AG20443 (cell line): Measurements from ENCODE around the gene LAMA2.

Source experiments
- DNase-seq: peaks from one replicate; pipeline ENCODE4 v3.0.0; 2012; ENCODE audit warnings: low spot score, mixed read lengths

Gene LAMA2

GRCh38 chr6:129494099-129494498 is 611.2 kb downstream of the LAMA2 start:
- no peak for DNase-seq

- DNase-seq: no peak
These were observed 611.6 kb downstream of the LAMA2 start for GRCh38 chr6:129494586-129494985.

GRCh38 chr6:129495652-129496051 is 612.7 kb downstream of the LAMA2 start:
- no peak for DNase-seq

- no peak for DNase-seq
These were observed 614.8 kb downstream of the LAMA2 start for GRCh38 chr6:129497481-129498441.

- no peak for DNase-seq
These were observed 615.6 kb downstream of the LAMA2 start for GRCh38 chr6:129498541-129498940.

DNA sequence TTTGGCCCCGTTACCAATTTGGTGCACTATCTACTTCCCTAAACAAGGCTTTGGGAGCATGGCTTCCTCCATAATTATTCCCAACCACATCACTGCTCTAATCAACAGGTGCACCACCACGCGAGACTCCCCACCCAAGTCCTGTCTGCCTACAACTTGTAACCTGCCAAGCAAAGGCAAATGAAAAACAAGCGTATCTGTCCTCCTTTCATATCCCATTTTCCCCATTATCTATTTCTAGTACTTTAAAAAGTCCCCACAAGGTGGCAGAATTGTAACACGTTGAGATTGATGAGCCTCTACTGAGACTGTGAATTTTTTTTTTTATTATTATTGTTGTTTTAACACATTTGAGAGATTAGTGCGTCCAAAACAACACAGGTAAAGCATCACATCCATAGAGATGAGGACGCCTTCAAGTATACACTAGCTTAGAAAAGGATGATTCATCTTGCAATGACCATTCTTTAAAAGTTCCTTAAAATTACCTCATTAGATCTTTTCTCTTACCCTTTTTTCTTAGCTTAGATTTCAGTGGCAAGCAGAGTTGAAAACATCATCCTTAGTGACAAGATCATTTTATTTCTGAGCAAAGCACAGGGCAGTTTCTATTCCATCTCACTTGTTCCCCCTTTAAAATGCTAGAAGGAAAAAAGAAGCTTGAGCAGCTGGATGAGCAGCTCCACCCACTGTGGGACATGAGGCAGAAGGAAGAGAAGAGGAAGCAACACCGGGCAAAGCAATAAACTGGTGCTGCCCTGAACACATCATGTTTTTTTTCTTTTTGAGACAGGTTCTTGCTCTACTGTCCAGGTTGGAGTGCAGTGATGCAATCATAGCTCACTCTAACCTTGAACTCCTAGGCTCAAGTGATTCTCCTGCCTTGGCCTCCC is 616.3 kb downstream of the LAMA2 start:
- DNase-seq: peak; percentile 49

DNA sequence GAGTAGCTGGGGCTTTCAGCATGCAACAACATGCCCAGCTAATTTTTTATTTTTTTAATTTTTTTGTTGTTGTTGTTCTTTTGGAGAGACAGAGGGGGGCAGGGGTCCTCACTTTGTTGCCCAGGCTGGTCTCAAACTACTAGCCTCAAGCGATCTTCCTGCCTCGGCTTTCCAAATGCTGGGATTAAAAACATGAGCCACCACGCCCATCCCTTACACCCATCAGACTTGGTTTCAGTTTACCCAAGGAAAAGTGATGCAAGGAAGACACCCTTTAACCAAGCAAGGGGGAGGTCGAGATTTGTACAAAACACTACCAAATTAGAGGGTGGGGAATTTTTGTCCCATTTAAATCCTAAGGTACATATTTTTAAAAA is 616.9 kb downstream of the LAMA2 start:
- DNase-seq: no peak

DNA sequence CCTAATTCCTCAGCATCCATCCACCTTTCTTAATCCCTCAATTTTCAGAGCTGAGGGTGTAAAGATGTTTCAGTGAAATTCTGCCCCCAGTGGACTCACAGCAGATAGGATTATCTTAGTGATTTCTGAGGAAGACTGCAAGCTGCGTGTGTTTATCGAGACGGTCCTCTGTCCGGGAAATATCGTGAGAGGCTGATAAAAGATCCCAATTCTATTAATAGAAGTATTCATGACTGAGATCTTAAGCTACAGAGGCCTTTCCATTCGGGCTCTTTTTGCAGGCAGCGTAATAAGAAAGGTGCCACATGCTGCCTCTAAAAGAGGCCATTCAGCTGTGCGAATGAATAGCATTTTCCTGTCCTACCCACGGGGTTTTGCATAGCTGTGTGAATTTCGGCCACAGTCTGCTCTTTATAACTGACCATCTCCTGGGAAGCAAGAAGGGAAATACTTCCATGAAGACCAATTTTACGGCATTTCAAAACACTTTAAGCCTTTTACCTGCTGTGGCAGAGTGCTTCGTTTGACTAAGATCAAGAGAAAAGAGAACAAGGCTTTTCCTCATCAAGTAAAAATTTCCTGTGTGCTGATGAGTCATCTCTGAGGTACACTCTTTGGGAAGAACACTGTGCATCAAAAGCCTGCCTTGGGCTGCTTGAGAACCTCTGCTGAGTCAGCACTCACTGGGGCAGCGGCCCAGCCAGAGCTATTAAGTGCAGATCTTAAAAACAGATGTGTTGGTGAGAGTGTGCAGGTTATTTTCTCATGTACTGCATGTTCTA is 618.2 kb downstream of the LAMA2 start:
- peak; percentile 80 for DNase-seq

GRCh38 chr6:129501740-129502660 is 619.1 kb downstream of the LAMA2 start:
- no peak for DNase-seq

GRCh38 chr6:129504456-129504855 is 621.5 kb downstream of the LAMA2 start:
- DNase-seq: no peak

GRCh38 chr6:129507059-129507807 is 624.3 kb downstream of the LAMA2 start:
- DNase-seq: no peak

DNA sequence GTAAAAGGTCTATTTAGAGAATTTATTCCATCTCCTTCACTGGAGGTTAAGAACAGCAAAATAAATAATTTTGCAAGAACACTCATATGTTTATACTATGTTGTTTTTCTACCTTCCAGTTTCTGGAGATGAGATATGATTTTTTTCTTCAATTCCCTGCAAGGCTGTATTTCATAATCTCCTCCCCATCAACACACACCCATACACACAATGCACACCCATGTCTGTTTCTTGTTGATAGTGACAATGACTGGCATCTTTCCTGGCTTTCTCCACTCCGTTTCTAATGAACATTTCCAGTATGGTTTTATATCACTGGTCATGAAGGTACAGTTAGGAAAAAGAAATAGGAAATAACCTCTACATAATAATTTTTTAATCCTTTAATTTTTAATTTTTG is 624.9 kb downstream of the LAMA2 start:
- DNase-seq: no peak

DNA sequence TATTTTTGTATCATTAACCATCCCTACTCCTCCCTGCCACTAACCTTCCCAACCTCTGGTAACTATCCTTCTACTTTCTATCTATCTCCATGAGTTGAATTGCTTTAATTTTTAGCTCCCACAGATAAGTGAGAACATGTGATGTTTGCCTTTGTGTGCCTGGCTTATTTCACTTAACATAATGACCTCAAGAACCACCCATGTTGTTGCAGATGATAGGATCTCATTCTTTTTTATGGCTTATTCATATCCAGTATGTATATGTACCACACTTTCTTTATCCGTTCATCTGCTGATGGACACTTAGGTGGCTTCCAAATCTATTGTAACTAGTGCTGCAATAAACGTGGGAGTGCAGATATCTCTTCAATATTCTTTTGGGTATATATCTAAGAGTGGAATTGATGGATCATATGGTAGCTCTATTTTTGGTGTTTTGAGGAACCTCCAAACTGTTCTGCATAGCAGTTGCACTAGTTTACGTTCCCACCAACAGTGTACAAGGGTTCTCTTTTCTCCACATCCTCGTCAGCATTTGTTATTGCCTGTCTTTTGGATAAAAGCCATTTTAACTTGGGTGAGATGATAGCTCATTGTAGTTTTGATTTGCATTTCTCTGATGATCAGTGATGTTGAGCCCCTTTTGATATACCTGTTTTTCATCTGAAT is 625.7 kb downstream of the LAMA2 start:
- no peak for DNase-seq

GRCh38 chr6:129510950-129511349 is 628.0 kb downstream of the LAMA2 start:
- no peak for DNase-seq

GRCh38 chr6:129513471-129513870 is 630.5 kb downstream of the LAMA2 start:
- DNase-seq: peak; percentile 41

GRCh38 chr6:129515004-129515403 is 632.1 kb downstream of the LAMA2 start:
- no peak for DNase-seq

DNA sequence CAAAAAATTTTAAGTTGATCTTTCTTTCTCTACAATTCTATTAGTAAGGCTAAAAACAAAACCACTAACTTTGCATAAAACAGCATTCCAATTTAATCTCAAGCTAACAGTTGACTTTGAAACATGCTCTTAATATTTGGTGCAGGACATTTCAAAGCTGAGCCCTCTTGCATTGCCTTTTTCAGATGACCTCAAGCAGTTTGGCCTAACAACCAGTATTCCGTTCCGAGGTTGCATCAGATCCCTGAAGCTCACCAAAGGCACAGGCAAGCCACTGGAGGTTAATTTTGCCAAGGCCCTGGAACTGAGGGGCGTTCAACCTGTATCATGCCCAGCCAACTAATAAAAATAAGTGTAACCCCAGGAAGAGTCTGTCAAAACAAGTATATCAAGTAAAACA is 633.1 kb downstream of the LAMA2 start:
- no peak for DNase-seq

DNA sequence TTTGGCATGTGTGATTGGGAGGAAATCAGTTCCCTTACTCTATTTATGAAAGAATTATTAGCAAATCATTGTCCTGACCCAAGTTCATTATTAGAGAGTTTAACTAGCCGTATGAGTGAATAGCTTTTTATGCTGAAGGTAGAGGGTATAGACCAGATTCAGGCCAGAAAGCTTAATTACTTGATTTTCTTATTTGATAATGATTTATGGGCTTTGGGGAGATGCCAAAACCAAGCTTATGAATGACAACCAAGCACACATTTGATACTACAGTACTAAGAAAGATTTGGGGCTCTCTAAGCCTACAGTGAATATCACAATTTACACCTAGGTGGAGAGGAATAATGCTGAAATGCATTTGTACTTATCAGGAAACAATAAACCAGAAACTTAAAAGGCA is 633.8 kb downstream of the LAMA2 start:
- DNase-seq: no peak

GRCh38 chr6:129517288-129517687 is 634.4 kb downstream of the LAMA2 start:
- no peak for DNase-seq

DNA sequence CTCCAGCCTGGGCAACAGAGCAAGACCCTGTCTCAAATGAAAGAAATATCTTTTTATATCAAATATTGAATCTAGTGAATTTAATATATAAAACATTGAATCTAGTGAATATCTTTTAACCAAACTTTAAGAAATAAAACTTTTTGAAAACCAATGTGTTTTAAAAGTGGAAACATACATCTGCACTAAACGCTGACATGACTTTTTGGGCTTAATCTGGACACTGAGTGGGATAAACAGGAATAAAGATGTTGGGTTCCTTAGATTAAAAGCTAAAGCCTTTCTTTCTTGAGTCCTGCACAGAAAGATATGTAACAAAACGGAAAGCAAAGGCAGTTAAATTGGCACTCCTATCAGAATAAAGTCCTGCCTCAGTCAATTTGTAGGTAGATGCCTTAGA is 636.8 kb downstream of the LAMA2 start:
- DNase-seq: no peak
